Peyer's patch (tissue), 4 donors: ENCODE measurements around the gene RASGRP2.

Source experiments
- POLR2A ChIP-seq, 2 donors: fragments of 450-650 bp; IDR thresholded peaks; one replicate each; pipeline ENCODE4 v1.5.1; 2017; ENCODE audit warnings: antibody characterized with exemption in 2 of 2, mild to moderate bottlenecking in 2 of 2, moderate library complexity in 2 of 2
- TF ChIP-seq, protein P1 (sequence below), 6 experiments: fragments of 450-650 bp in 4 of 6; fragments of 200-600 bp in 2 of 6; sonication (generic) in 1 of 6; IDR thresholded peaks; one replicate each; pipeline ENCODE4 v1.5.1; 2017 to 2019; ENCODE audit warnings: antibody characterized with exemption in 6 of 6, mild to moderate bottlenecking in 3 of 6, moderate library complexity in 1 of 6

GRCh38 chr11:64713781-64714363, 30.1 kb downstream of the RASGRP2 start:
- TF ChIP-seq, protein P1, sequence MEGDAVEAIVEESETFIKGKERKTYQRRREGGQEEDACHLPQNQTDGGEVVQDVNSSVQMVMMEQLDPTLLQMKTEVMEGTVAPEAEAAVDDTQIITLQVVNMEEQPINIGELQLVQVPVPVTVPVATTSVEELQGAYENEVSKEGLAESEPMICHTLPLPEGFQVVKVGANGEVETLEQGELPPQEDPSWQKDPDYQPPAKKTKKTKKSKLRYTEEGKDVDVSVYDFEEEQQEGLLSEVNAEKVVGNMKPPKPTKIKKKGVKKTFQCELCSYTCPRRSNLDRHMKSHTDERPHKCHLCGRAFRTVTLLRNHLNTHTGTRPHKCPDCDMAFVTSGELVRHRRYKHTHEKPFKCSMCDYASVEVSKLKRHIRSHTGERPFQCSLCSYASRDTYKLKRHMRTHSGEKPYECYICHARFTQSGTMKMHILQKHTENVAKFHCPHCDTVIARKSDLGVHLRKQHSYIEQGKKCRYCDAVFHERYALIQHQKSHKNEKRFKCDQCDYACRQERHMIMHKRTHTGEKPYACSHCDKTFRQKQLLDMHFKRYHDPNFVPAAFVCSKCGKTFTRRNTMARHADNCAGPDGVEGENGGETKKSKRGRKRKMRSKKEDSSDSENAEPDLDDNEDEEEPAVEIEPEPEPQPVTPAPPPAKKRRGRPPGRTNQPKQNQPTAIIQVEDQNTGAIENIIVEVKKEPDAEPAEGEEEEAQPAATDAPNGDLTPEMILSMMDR (IDR thresholded peaks at IDR 0.05), result no peak
- no peak for TF ChIP-seq POLR2A (IDR thresholded peaks at IDR 0.05)
